Right ventricle myocardium inferior (tissue), 1 donor: ENCODE data around the gene NHLH1. TPM values are rescaled to one million over a fixed set of nuclear protein-coding genes. Genes with fewer than 3 reads are reported as not detected.

ENCODE experiments used
- ATAC-seq: fragments of 200-7000 bp; cut with Tn5 transposase; one replicate; pipeline ENCODE4 v1.9.1; 2020; ENCODE audit warnings: mild to moderate bottlenecking, moderate library complexity
- DNase-seq: peaks from one replicate; pipeline ENCODE4 v3.0.0; 2021; ENCODE audit errors: missing footprints
- intact Hi-C: fragments of 100-400 bp; cut with DNase I; formaldehyde crosslinking; loops from one replicate; pipeline ENCODE4 v1.11.0; 2022
- total RNA-seq: library from RNA; stranded (reverse); fragmentation: NEBNext Ultra II Directional; extraction: Animal tissue kit (Norgen Biotek cat#: 25700); gene quantifications from one replicate; pipeline ENCODE4 v1.2.1, GENCODE V29; 2021
- donor health status: DM: no; HTN: yes; CAD: no; lungs with severe emphysema.

Gene NHLH1
- total RNA-seq, 1 donor from 2014 or later = not detected

GRCh38 chr1:160354388-160354985 lies 12.4 kb upstream of the NHLH1 start:
- no peak for ATAC-seq
- intact Hi-C loops = no loop called here
- DNase-seq = no peak

GRCh38 chr1:160357286-160358002 lies 9.4 kb upstream of the NHLH1 start:
- intact Hi-C loops = no loop called here
- no peak for ATAC-seq
- no peak for DNase-seq

GRCh38 chr1:160358073-160358472 lies 8.8 kb upstream of the NHLH1 start:
- DNase-seq = no peak
- no peak for ATAC-seq
- intact Hi-C loops = no loop called here

- no peak for ATAC-seq
- no peak for DNase-seq
- intact Hi-C loops = no loop called here
Measured at GRCh38 chr1:160359559-160360226, 7.2 kb upstream of the NHLH1 start.

GRCh38 chr1:160360227-160360695 lies 6.6 kb upstream of the NHLH1 start:
- intact Hi-C loops = no loop called here
- no peak for ATAC-seq
- no peak for DNase-seq

- intact Hi-C loops = no loop called here
- ATAC-seq = no peak
- DNase-seq = no peak
Measured at GRCh38 chr1:160361199-160361598, 5.7 kb upstream of the NHLH1 start.

- intact Hi-C loops = no loop called here
- no peak for DNase-seq
- no peak for ATAC-seq
Measured at GRCh38 chr1:160361814-160362167, 5.1 kb upstream of the NHLH1 start.

GRCh38 chr1:160362168-160362957 lies 4.5 kb upstream of the NHLH1 start:
- ATAC-seq = no peak
- intact Hi-C loops = no loop called here

GRCh38 chr1:160363010-160363409 lies 3.9 kb upstream of the NHLH1 start:
- DNase-seq (no peak), ATAC-seq (no peak)
- intact Hi-C loops = no loop called here

More at GRCh38 chr1:160362168-160362957, 4.5 kb upstream of the NHLH1 start:
- no peak for DNase-seq

GRCh38 chr1:160363951-160364735 lies 2.7 kb upstream of the NHLH1 start:
- DNase-seq (no peak), ATAC-seq (no peak)
- intact Hi-C loops = no loop called here

GRCh38 chr1:160365325-160365724 lies 1.5 kb upstream of the NHLH1 start:
- ATAC-seq (no peak), DNase-seq (no peak)
- intact Hi-C loops = no loop called here

GRCh38 chr1:160367516-160367900 lies 637 bp downstream of the NHLH1 start:
- DNase-seq = no peak
- intact Hi-C loops = no loop called here

GRCh38 chr1:160367934-160368923 lies 1.4 kb downstream of the NHLH1 start:
- DNase-seq (no peak), ATAC-seq (no peak)
- intact Hi-C loops = no loop called here

More at GRCh38 chr1:160367516-160367900, 637 bp downstream of the NHLH1 start:
- no peak for ATAC-seq

- intact Hi-C loops = no loop called here
- ATAC-seq = no peak
- no peak for DNase-seq
Measured at GRCh38 chr1:160369087-160369486, 2.2 kb downstream of the NHLH1 start.

GRCh38 chr1:160370561-160371345 lies 3.9 kb downstream of the NHLH1 start:
- DNase-seq = no peak
- ATAC-seq = no peak
- intact Hi-C loops = no loop called here

GRCh38 chr1:160371346-160371631 lies 4.4 kb downstream of the NHLH1 start:
- intact Hi-C loops = no loop called here
- DNase-seq = no peak

GRCh38 chr1:160371756-160372155 lies 4.9 kb downstream of the NHLH1 start:
- DNase-seq = no peak
- intact Hi-C loops = no loop called here
- no peak for ATAC-seq

More at GRCh38 chr1:160371346-160371631, 4.4 kb downstream of the NHLH1 start:
- no peak for ATAC-seq
